ENCODE data around the gene SLC22A16.
"Not testable (repeated sequence)": the region's sequence is repeated elsewhere in the genome, so short reads cannot be mapped to it uniquely, and the experiment has no call there.

SLC22A16 gene

GRCh38 chr6:110488606-110489190, 12.3 kb upstream of the SLC22A16 start:
- Histone ChIP-seq H3K4me3 (ENCODE audit: low read depth, low read length) (no peak overlapping the region), H3K9me3 (ENCODE audit: control insufficient read depth, insufficient read depth, low read length) (no peaks in the 10 kb centered on the region), H3K27ac (ENCODE audit: low read depth, low read length) (no peak overlapping the region), H3K27me3 (ENCODE audit: control insufficient read depth, insufficient read depth, low read length) (no peaks in the 10 kb centered on the region), H3K36me3 (ENCODE audit: control insufficient read depth, insufficient read depth, low read length) (no peaks in the 10 kb centered on the region), H3K4me1 (ENCODE audit: control insufficient read depth, insufficient read depth, low read length) (0 out of 2 replicates have a peak, but pooled peaks cover 3% of the 10 kb centered on the region), H3K9ac (ENCODE audit: low read depth, low read length) (no peak overlapping the region)

- H3K27me3 ChIP-seq (ENCODE audit: control insufficient read depth, insufficient read depth, low read length); H3K27ac ChIP-seq (ENCODE audit: low read depth, low read length); H3K9me3 ChIP-seq (ENCODE audit: control insufficient read depth, insufficient read depth, low read length); H3K9ac ChIP-seq (ENCODE audit: low read depth, low read length); H3K4me3 ChIP-seq (ENCODE audit: low read depth, low read length); H3K36me3 ChIP-seq (ENCODE audit: control insufficient read depth, insufficient read depth, low read length); H3K4me1 ChIP-seq (ENCODE audit: control insufficient read depth, insufficient read depth, low read length): not testable (repeated sequence)
Measured at GRCh38 chr6:110487968-110488381, 11.6 kb upstream of the SLC22A16 start.

GRCh38 chr6:110486756-110487155, 10.3 kb upstream of the SLC22A16 start:
- no peak overlapping the region for H3K9ac ChIP-seq (ENCODE audit: low read depth, low read length)
- H3K9me3 ChIP-seq (ENCODE audit: control insufficient read depth, insufficient read depth, low read length): no peaks in the 10 kb centered on the region

GRCh38 chr6:110485491-110485890, 9.1 kb upstream of the SLC22A16 start:
- Histone ChIP-seq H3K27me3 (ENCODE audit: control insufficient read depth, insufficient read depth, low read length) (no peaks in the 10 kb centered on the region), H3K9ac (ENCODE audit: low read depth, low read length) (no peak overlapping the region), H3K27ac (ENCODE audit: low read depth, low read length) (no peak overlapping the region), H3K36me3 (ENCODE audit: control insufficient read depth, insufficient read depth, low read length) (no peaks in the 10 kb centered on the region), H3K4me1 (ENCODE audit: control insufficient read depth, insufficient read depth, low read length) (no peaks in the 10 kb centered on the region), H3K9me3 (ENCODE audit: control insufficient read depth, insufficient read depth, low read length) (0 out of 2 replicates have a peak, but pooled peaks cover 4% of the 10 kb centered on the region), H3K4me3 (ENCODE audit: low read depth, low read length) (no peak overlapping the region)

More at GRCh38 chr6:110486756-110487155, 10.3 kb upstream of the SLC22A16 start:
- no peaks in the 10 kb centered on the region for H3K36me3 ChIP-seq (ENCODE audit: control insufficient read depth, insufficient read depth, low read length)
- no peaks in the 10 kb centered on the region for H3K27me3 ChIP-seq (ENCODE audit: control insufficient read depth, insufficient read depth, low read length)
- H3K4me3 ChIP-seq (ENCODE audit: low read depth, low read length): no peak overlapping the region
- 0 out of 2 replicates have a peak, but pooled peaks cover 3% of the 10 kb centered on the region for H3K4me1 ChIP-seq (ENCODE audit: control insufficient read depth, insufficient read depth, low read length)
- no peak overlapping the region for H3K27ac ChIP-seq (ENCODE audit: low read depth, low read length)

GRCh38 chr6:110484321-110484720, 7.9 kb upstream of the SLC22A16 start:
- Histone ChIP-seq H3K9me3 (ENCODE audit: control insufficient read depth, insufficient read depth, low read length) (0 out of 2 replicates have a peak, but pooled peaks cover 4% of the 10 kb centered on the region), H3K36me3 (ENCODE audit: control insufficient read depth, insufficient read depth, low read length) (no peaks in the 10 kb centered on the region), H3K4me3 (ENCODE audit: low read depth, low read length) (no peak overlapping the region), H3K27me3 (ENCODE audit: control insufficient read depth, insufficient read depth, low read length) (no peaks in the 10 kb centered on the region), H3K27ac (ENCODE audit: low read depth, low read length) (no peak overlapping the region), H3K4me1 (ENCODE audit: control insufficient read depth, insufficient read depth, low read length) (no peaks in the 10 kb centered on the region), H3K9ac (ENCODE audit: low read depth, low read length) (no peak overlapping the region)

GRCh38 chr6:110482774-110483400, 6.5 kb upstream of the SLC22A16 start:
- no peak overlapping the region for H3K27ac ChIP-seq (ENCODE audit: low read depth, low read length)
- 0 out of 2 replicates have a peak, but pooled peaks cover 4% of the 10 kb centered on the region for H3K9me3 ChIP-seq (ENCODE audit: control insufficient read depth, insufficient read depth, low read length)
- H3K9ac ChIP-seq (ENCODE audit: low read depth, low read length): no peak overlapping the region
- no peak overlapping the region for H3K4me3 ChIP-seq (ENCODE audit: low read depth, low read length)
- H3K36me3 ChIP-seq (ENCODE audit: control insufficient read depth, insufficient read depth, low read length): no peaks in the 10 kb centered on the region
- H3K4me1 ChIP-seq (ENCODE audit: control insufficient read depth, insufficient read depth, low read length): no peaks in the 10 kb centered on the region
- no peaks in the 10 kb centered on the region for H3K27me3 ChIP-seq (ENCODE audit: control insufficient read depth, insufficient read depth, low read length)

GRCh38 chr6:110481081-110481480, 4.7 kb upstream of the SLC22A16 start:
- H3K27me3 ChIP-seq (ENCODE audit: control insufficient read depth, insufficient read depth, low read length): peaks cover 2% of the 10 kb centered on the region
- 0 out of 2 replicates have a peak, but pooled peaks cover 4% of the 10 kb centered on the region for H3K9me3 ChIP-seq (ENCODE audit: control insufficient read depth, insufficient read depth, low read length)
- no peaks in the 10 kb centered on the region for H3K36me3 ChIP-seq (ENCODE audit: control insufficient read depth, insufficient read depth, low read length)

GRCh38 chr6:110475066-110475653, 1.3 kb downstream of the SLC22A16 start:
- H3K9ac ChIP-seq (ENCODE audit: low read depth, low read length): no peak overlapping the region
- H3K9me3 ChIP-seq (ENCODE audit: control insufficient read depth, insufficient read depth, low read length): no peaks in the 10 kb centered on the region; the same call in 1 of the 2 replicates
- no peak overlapping the region for H3K4me3 ChIP-seq (ENCODE audit: low read depth, low read length)
- peaks cover 14% of the 10 kb centered on the region for H3K27me3 ChIP-seq (ENCODE audit: control insufficient read depth, insufficient read depth, low read length)
- H3K27ac ChIP-seq (ENCODE audit: low read depth, low read length): no peak overlapping the region
- H3K4me1 ChIP-seq (ENCODE audit: control insufficient read depth, insufficient read depth, low read length): no peaks in the 10 kb centered on the region
- no peaks in the 10 kb centered on the region for H3K36me3 ChIP-seq (ENCODE audit: control insufficient read depth, insufficient read depth, low read length)

More at GRCh38 chr6:110481081-110481480, 4.7 kb upstream of the SLC22A16 start:
- Histone ChIP-seq H3K9ac (ENCODE audit: low read depth, low read length) (no peak overlapping the region), H3K27ac (ENCODE audit: low read depth, low read length) (no peak overlapping the region), H3K4me3 (ENCODE audit: low read depth, low read length) (no peak overlapping the region), H3K4me1 (ENCODE audit: control insufficient read depth, insufficient read depth, low read length) (no peaks in the 10 kb centered on the region)

GRCh38 chr6:110474500-110474899, 1.9 kb downstream of the SLC22A16 start:
- H3K27me3 ChIP-seq (ENCODE audit: control insufficient read depth, insufficient read depth, low read length): peaks cover 14% of the 10 kb centered on the region
- H3K36me3 ChIP-seq (ENCODE audit: control insufficient read depth, insufficient read depth, low read length): no peaks in the 10 kb centered on the region
- no peak overlapping the region for H3K4me3 ChIP-seq (ENCODE audit: low read depth, low read length)
- H3K4me1 ChIP-seq (ENCODE audit: control insufficient read depth, insufficient read depth, low read length): no peaks in the 10 kb centered on the region
- H3K9me3 ChIP-seq (ENCODE audit: control insufficient read depth, insufficient read depth, low read length): no peaks in the 10 kb centered on the region; the same call in 1 of the 2 replicates
- H3K9ac ChIP-seq (ENCODE audit: low read depth, low read length): no peak overlapping the region
- no peak overlapping the region for H3K27ac ChIP-seq (ENCODE audit: low read depth, low read length)

GRCh38 chr6:110472739-110473138, 3.7 kb downstream of the SLC22A16 start:
- Histone ChIP-seq H3K27me3 (ENCODE audit: control insufficient read depth, insufficient read depth, low read length) (peaks cover 14% of the 10 kb centered on the region), H3K9me3 (ENCODE audit: control insufficient read depth, insufficient read depth, low read length) (no peaks in the 10 kb centered on the region; the same call in 1 of the 2 replicates), H3K4me3 (ENCODE audit: low read depth, low read length) (no peak overlapping the region), H3K27ac (ENCODE audit: low read depth, low read length) (no peak overlapping the region), H3K4me1 (ENCODE audit: control insufficient read depth, insufficient read depth, low read length) (no peaks in the 10 kb centered on the region), H3K36me3 (ENCODE audit: control insufficient read depth, insufficient read depth, low read length) (no peaks in the 10 kb centered on the region), H3K9ac (ENCODE audit: low read depth, low read length) (no peak overlapping the region)

Data from HUES48 (cell line).